ENCODE measurements around the gene PCBP3. TPM values are rescaled to one million over a fixed set of nuclear protein-coding genes. Genes with fewer than 3 reads are reported as not detected.

The PCBP3 gene
- total RNA-seq, 4 donors from 2014 or later, result 0.99 to 7.0 (median 2.5) TPM; not detected in 1

GRCh38 chr21:45796003-45796402 is 152.5 kb downstream of the PCBP3 start:
- WGBS, 2 donors, result 53 to 56% methylated on average over 3 of the region's 3 CpGs
- DNase-seq (ENCODE audit: low spot score in 2 of 2), result no peak
- TF ChIP-seq POLR2A (IDR thresholded peaks at IDR 0.05) (no peak), CTCF (IDR thresholded peaks at IDR 0.05) (no peak)
- no peak overlapping the region for H3K4me3 ChIP-seq (ENCODE audit: low read depth, poor library complexity, severe bottlenecking)
- intact Hi-C loops (cut with DNase I; ENCODE audit: low total_unique reads), result no loop called here

- DNase-seq (ENCODE audit: low spot score in 2 of 2), result no peak
- H3K4me3 ChIP-seq (ENCODE audit: low read depth, poor library complexity, severe bottlenecking), result no peak overlapping the region
- WGBS, 2 donors, result 50 to 59% methylated on average over 8 of the region's 8 CpGs
- TF ChIP-seq POLR2A (IDR thresholded peaks at IDR 0.05), result no peak
- TF ChIP-seq CTCF (IDR thresholded peaks at IDR 0.05), result no peak
- intact Hi-C loops (cut with DNase I; ENCODE audit: low total_unique reads), result no loop called here
Measured at GRCh38 chr21:45797338-45797737, 153.8 kb downstream of the PCBP3 start.

- WGBS, 2 donors, result 80 to 85% methylated on average over 9 of the region's 9 CpGs
- no peak overlapping the region for H3K4me3 ChIP-seq (ENCODE audit: low read depth, poor library complexity, severe bottlenecking)
- intact Hi-C loops (cut with DNase I; ENCODE audit: low total_unique reads), result no loop called here
- DNase-seq (ENCODE audit: low spot score in 2 of 2), result no peak
- TF ChIP-seq CTCF (IDR thresholded peaks at IDR 0.05) (no peak), POLR2A (IDR thresholded peaks at IDR 0.05) (no peak)
Measured at GRCh38 chr21:45799765-45800338, 156.3 kb downstream of the PCBP3 start.

- no peak overlapping the region for H3K4me3 ChIP-seq (ENCODE audit: low read depth, poor library complexity, severe bottlenecking)
- TF ChIP-seq POLR2A (IDR thresholded peaks at IDR 0.05), result no peak
- no peak for TF ChIP-seq CTCF (IDR thresholded peaks at IDR 0.05)
- WGBS, 2 donors, result 83 to 86% methylated on average over 10 to 14 of the region's 14 CpGs
- DNase-seq (ENCODE audit: low spot score in 2 of 2), result no peak
- intact Hi-C loops (cut with DNase I; ENCODE audit: low total_unique reads), result no loop called here
Measured at GRCh38 chr21:45800339-45801080, 157.0 kb downstream of the PCBP3 start.

- TF ChIP-seq CTCF (IDR thresholded peaks at IDR 0.05) (no peak), POLR2A (IDR thresholded peaks at IDR 0.05) (no peak)
- 82 to 92% methylated on average over 6 to 7 of the region's 7 CpGs for WGBS, 2 donors
- intact Hi-C loops (cut with DNase I; ENCODE audit: low total_unique reads), result no loop called here
- no peak overlapping the region for H3K4me3 ChIP-seq (ENCODE audit: low read depth, poor library complexity, severe bottlenecking)
- DNase-seq (ENCODE audit: low spot score in 2 of 2), result no peak
Measured at GRCh38 chr21:45801129-45801964, 157.8 kb downstream of the PCBP3 start.

Data from lower leg skin (tissue), 4 donors.